ENCODE data around the gene FTL.
A peak's percentile ranks its signal among the peaks of the same experiment; 100 is the strongest.

FTL gene

DNA sequence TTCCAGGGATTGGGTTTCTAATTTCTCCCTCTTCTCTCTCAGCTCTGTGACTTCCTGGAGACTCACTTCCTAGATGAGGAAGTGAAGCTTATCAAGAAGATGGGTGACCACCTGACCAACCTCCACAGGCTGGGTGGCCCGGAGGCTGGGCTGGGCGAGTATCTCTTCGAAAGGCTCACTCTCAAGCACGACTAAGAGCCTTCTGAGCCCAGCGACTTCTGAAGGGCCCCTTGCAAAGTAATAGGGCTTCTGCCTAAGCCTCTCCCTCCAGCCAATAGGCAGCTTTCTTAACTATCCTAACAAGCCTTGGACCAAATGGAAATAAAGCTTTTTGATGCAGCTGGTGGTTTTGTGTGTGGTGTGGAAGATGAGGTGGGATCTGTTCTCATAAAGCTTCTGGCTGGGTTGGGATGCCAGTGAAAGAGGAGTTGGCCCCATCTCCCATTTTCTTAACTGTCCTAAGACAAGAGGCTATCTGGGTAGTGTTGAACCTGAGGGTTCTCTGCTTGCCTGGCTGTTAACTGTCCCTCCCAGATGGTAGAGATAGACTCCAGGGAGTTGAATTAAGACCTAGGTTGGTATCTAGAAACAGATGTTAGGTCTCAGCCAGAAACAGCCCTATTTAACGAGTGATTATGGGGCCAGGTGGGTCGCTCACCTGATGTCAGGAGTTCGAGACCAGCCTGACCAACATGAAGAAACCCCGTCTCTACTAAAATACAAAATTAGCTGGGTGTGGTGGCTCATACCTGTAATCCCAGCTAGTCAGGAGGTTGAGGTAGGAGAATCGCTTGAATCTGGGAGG, 1.6 kb downstream of the FTL start:
- DNase-seq, result no peak

GRCh38 chr19:48967346-48968178, 2.5 kb downstream of the FTL start:
- DNase-seq, result no peak

- no peak for DNase-seq
Measured at GRCh38 chr19:48968179-48968661, 3.1 kb downstream of the FTL start.

GRCh38 chr19:48968813-48969218, 3.7 kb downstream of the FTL start:
- DNase-seq, result no peak

DNA sequence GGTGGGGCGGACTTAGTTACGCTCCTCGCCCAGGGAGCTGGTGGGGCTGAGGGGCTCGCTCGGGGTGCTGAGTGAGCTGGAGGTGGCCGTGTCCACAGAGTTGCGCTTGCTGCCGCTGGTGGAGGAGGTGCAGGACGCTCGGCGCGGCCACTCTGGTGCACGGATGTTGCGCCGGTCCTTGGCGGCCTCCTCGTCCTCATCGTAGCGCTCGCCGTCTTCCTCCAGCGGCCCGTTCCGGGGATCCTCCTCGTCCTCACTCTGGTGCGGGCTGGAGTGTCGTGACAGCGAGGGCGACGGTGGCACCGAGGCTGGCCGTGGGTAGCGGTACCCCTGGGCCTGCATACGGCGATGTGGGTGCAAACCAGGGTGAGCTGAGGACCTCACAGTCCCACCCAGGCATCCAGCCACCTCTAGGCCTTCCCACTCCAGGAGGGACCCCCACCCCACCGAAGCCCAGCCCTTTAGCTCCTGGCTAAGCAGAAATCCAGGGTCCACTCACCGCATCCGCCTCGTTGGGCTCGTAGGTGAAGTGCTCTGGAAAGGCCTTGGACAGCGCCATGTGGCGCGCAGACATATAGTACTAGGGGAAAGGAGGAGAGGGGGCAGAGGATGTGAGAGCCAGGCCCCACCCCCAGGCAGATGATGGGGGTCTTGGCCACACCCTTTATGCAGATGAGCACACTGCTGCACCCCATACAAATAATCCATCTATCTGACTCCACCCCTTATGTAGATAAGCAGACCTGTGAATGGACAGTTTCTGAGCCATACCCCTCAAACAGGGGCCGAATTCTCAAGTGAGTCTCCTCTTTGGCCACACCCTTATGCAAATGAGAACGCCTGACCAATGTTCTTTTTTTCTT, 4.4 kb downstream of the FTL start:
- DNase-seq, result no peak

GRCh38 chr19:48970139-48970766, 5.1 kb downstream of the FTL start:
- DNase-seq, result no peak

DNA sequence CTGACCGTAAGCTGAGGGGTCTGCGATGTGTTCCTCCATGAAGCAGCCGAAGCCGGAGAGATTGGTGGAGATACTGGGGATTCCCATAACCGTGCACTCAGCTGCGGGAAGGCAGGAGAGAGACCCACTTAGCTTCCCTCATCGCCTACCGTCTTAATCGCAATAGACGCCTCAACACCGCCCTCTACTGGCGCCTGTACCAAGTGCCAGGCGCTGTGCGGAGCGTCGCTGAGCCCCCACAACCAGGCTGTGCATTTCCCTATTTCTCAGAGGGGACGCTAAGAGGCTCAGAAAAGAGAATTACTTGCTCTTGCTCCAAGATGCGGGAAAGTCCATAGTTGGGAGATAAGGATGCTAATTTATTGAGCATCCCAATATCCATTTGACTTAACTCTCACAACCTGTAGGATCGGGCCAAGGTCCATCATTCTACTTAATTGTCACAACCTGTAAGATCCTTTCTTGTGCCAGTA, 5.8 kb downstream of the FTL start:
- DNase-seq, result peak; percentile 65

DNA sequence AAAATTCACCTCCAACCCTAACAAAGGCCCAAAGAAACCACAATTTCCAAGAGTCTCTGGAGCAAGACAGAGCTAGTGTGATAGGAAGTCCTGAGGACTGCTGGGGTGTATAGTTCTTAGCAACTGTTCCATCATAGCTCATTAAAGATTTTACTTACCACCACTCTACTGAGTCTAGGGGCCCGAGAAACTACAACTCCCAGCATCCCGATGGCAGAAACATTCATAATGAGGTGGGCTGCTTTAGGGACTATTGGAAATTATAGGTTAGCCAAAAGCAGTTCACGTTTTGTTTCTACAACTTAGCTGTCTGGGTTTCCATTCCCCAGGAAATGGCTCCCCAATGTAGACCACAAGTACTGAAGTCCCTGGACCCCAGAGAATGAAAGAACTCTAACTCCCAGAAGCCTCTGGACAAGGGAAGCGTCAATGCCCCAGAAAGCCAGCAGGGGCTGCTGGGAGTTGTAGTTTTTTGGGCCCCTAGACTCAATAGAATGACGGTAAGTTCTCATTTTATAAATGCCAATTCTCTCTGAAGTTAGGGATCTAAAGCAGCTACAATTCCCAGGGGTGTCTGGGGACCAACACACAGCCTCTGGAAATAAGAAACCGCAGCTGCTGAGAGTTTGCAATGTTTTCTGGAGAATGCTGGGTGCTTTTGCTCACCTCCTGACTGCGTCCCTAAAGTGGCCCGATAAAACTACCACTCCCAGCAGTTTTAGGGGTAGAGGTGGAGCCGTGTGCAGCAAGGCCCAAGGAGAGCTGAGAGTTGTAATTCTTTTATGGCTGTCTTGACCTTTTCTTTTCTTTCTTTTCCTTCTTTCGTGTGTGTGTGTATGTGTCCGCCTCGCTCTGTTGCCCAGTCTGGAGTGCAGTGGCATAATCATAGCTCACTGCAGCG, 11.1 kb downstream of the FTL start:
- no peak for DNase-seq

GRCh38 chr19:48977061-48977460, 12.0 kb downstream of the FTL start:
- DNase-seq, result no peak

DNA sequence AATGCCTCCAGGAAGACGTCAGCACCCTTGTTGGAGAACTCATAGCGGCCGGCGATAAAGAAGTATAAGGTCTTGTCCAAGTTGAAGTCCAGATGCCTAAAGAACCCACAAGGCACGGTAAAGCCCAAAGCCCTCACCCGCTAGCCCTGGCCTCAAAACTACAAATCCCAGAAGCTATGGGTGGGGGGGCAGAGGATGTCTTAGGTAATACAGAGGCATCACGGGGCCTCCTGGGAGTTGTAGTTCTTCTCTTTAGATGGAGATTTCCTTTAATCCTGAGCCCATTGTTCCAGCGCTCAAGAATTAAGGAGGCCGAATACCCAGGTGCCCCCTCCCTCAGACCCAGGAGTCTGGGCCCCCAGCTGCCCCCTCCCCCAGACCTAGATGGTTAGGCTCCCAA, 17.2 kb downstream of the FTL start:
- no peak for DNase-seq

GRCh38 chr19:48985711-48986110, 20.6 kb downstream of the FTL start:
- no peak for DNase-seq

- no peak for DNase-seq
Measured at GRCh38 chr19:48986211-48986610, 21.1 kb downstream of the FTL start.

DNA sequence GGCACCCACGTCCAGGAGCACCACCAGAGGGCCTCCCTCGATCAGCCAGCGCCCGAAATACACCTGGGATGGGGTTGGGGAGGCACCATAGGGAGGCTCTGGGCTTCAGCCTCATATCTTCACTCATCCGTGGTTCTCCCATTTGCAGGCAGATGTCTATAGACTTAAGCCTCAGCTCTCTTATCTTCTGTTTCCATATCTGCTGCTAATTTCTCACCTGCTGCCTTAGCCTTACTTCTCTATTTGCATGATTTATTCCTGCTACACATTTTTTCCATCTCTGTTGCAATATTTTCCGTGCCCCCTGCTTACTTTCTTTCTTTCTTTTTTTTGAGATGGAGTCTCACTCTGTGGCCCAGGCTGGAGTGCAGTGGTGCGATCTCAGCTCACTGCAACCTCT, 22.2 kb downstream of the FTL start:
- DNase-seq, result no peak

DNA sequence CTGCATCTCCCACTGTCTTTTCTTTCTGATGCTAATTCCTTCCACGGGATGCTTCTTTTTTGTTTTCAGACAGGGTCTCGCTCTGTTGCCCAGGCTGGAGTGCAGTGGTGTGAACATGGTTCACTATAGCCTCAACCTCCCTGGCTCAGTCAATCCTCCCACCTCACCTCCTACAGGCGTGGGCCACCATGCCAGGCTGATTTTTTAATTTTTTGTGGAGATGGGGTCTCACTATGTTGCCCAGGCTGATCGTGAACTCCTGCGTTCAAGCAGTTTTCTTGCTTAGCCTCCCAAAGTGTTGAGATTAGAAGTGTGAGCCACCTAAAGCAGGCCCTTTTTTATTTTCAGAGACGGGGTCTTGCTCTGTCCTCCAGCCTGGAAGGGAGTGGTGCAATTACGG, 23.2 kb downstream of the FTL start:
- no peak for DNase-seq

- DNase-seq, result no peak
Measured at GRCh38 chr19:48988860-48989259, 23.8 kb downstream of the FTL start.

DNA sequence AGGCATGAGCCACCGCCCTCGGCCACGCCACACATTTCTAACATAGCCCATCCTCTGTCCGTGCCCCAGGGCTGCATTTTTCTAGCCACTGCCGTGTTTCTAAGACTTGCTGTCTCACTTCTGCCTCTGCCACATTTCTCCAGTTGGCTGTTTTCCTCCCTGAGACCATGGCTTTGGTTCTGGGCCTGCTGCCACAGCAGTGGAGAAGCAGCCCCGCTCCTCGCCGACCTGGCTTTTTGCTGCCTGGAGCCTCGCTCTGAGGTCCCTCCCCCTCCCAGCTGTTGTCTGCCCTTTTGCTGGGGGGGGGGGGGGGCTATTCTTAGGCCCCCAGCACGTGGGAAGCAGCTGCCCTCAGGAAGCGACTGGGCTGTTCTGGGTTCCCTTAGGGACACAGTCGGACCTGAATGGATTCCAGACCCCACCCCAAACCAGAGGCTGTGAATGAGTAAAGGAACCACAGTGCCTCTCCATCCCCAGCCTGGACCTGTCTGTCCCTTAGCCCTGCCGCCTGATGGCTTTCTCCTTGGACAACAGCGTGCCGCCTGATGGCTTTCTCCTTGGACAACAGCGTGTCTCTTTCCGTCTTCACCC, 24.7 kb downstream of the FTL start:
- DNase-seq, result no peak

GRCh38 chr19:48990400-48990799, 25.3 kb downstream of the FTL start:
- no peak for DNase-seq

DNA sequence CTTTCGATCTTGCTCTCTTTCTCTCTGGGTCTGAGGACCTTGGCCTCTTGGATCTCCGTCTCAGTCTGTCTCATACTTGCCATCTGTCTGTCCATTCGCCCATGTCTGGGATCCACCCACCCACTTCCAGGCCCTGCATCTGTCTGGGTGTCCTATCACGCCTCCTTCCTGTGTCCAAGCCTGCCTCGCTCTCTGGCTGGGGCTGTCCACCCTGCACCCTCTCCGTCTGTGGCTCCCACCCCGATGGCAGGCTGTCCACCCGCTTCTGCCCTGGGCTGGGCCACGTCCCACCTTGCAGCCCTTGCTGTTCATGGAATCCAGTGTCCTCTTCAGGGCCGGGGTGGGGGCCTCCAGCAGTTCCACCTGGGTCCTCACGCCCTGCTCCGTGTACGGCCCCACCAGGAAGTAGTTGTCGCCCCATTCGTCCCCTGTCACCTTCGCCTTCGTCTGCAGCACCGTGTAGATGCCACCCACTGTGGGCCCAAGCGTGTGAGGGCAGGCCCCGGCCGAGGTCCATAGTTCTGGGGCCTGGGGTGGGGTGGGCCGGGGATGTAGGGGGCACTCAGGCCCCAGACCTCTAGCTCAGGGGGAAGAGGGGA, 26.0 kb downstream of the FTL start:
- DNase-seq, result no peak

GRCh38 chr19:48991873-48992580, 26.9 kb downstream of the FTL start:
- DNase-seq, result no peak

Data from NCI-H187 treated with DMSO at 0.1 percent for 48 hours (cell line).